HFF-Myc (cell line): ENCODE measurements around the gene CYP27B1.

Source experiments
- DNase-seq: peaks from one replicate; pipeline ENCODE4 v3.0.0-alpha.2; 2011; ENCODE audit warnings: low read depth; ENCODE audit errors: extremely low read depth
- H3K4me3 ChIP-seq: replicated peaks from 2 replicates; pipeline ENCODE4 v1.5.1; 2011; ENCODE audit warnings: low read depth, mild to moderate bottlenecking, control low read depth, low read length
- TF ChIP-seq, protein P1 (sequence below): IDR thresholded peaks from 2 replicates; pipeline ENCODE4 v1.5.1; 2012; ENCODE audit warnings: mild to moderate bottlenecking, low read depth, low read length, control low read depth; ENCODE audit errors: missing control alignments

CYP27B1 gene

DNA sequence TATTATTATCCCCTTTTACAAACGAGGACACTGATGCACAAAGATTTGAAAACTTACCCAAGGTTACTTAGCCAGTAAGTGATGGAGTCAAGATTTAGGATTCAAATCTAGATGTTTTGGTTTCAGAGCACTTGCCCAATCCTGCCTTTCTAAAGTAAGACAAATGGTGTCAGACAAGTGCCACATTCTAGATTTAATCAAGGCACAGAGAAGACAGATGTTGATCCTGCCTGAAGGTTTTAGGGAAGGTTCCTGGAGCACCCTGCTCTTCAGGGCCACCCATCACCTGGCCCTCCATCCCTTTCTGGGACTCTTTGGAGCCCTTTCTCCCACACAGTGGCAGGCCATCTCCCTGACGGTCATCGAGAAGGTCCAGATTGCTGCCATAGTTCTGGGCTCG lies 9.1 kb downstream of the CYP27B1 start:
- TF ChIP-seq, protein P1, sequence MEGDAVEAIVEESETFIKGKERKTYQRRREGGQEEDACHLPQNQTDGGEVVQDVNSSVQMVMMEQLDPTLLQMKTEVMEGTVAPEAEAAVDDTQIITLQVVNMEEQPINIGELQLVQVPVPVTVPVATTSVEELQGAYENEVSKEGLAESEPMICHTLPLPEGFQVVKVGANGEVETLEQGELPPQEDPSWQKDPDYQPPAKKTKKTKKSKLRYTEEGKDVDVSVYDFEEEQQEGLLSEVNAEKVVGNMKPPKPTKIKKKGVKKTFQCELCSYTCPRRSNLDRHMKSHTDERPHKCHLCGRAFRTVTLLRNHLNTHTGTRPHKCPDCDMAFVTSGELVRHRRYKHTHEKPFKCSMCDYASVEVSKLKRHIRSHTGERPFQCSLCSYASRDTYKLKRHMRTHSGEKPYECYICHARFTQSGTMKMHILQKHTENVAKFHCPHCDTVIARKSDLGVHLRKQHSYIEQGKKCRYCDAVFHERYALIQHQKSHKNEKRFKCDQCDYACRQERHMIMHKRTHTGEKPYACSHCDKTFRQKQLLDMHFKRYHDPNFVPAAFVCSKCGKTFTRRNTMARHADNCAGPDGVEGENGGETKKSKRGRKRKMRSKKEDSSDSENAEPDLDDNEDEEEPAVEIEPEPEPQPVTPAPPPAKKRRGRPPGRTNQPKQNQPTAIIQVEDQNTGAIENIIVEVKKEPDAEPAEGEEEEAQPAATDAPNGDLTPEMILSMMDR: no peak
- no peak overlapping the region for H3K4me3 ChIP-seq
- no peak for DNase-seq

DNA sequence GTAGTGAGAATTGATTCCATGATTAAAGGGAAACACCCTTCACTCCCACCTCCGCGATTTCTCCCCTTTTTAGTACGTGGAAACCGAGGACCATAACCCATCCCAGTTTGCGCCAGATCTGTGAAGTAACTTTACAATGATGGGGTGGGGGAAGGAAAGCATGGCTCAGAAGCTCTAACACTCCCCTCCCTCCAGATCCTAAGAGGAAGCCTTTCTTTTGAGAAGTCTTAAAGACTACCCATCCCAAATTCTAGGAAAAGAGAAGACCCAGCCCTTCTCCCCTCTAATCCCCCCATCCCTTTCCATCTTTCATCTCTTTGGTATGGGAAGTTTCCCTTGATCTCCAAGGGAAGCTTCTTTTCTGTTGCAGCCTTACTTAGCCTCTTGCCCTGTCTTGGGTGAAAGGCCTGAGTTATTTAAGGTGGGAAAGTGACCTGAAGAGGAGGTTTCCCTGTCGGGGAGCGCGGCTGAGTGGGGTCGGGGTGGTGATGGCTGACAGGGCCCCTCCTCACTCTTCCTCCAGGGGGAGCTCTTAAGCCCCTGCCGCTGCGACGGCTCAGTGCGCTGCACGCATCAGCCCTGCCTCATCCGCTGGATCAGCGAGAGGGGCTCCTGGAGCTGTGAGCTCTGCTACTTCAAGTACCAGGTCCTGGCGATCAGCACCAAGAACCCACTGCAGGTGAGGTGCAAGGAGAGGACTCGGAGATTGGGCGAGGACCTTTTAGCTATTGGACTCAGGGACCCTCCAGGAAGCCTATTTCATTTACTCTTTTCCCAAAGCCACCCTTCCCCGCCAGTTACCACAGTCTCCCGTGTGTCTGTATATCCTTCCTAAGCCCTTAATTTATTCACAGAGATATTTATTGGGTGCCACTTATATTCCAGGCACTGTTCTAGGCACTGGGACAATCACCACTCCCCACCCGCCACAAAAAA lies 10.2 kb downstream of the CYP27B1 start:
- H3K4me3 ChIP-seq: no peak overlapping the region; the same call in 1 of the 2 replicates
- no peak for DNase-seq
- TF ChIP-seq, protein P1: peak; percentile 61

DNA sequence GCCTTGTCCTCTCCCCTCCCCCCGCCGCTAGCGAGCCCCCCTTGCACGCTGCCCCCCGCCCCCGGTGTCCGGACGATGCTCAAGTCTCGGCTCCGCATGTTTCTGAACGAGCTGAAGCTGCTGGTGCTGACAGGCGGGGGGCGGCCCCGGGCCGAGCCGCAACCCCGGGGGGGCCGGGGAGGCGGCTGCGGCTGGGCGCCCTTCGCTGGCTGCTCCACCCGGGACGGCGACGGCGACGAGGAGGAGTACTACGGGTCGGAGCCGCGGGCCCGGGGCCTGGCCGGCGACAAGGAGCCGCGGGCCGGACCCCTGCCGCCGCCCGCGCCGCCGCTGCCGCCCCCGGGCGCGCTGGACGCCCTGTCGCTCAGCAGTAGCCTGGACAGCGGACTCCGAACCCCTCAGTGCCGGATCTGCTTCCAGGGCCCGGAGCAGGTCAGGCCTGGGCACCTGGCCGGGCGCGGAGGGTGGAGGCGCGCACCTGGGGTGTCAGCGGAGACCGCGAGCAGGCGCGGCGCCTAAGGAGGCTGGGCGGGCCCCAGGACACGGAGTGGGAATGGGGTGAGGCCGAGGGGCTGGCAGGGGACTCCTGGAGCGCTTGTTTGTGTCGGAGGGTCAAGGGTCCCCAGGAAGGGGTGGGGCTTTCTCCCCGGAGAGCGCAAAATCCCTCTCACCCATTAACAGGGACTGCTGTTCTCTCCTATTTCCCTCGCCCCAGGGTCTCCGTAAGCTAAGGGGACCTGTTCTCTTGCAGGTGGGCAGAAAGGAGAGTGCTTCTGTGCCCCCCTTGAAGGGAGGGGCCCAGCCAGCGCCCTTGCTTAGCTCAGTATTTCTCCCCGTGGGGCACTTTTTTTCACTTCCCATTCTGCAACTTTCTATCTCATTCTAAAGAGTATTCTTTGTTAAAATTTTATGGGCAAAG lies 11.2 kb downstream of the CYP27B1 start:
- TF ChIP-seq, protein P1: no peak
- H3K4me3 ChIP-seq: peak overlapping the region; percentile 47
- no peak for DNase-seq

DNA sequence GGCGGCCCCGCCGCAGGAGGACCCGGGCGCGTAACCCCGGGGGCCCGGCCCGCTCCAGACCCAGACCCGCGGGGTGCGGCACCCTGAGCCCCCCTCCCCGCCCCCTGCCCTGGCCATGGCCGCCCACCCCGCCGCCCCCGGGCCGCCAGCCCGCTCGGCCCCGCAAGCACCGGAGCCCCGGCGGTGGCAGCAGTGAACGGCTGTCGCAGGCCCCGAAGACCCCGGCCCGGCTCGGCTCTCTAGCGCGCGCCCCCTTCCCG lies 11.8 kb downstream of the CYP27B1 start:
- TF ChIP-seq, protein P1: no peak
- H3K4me3 ChIP-seq: peak overlapping the region; percentile 47
- no peak for DNase-seq

DNA sequence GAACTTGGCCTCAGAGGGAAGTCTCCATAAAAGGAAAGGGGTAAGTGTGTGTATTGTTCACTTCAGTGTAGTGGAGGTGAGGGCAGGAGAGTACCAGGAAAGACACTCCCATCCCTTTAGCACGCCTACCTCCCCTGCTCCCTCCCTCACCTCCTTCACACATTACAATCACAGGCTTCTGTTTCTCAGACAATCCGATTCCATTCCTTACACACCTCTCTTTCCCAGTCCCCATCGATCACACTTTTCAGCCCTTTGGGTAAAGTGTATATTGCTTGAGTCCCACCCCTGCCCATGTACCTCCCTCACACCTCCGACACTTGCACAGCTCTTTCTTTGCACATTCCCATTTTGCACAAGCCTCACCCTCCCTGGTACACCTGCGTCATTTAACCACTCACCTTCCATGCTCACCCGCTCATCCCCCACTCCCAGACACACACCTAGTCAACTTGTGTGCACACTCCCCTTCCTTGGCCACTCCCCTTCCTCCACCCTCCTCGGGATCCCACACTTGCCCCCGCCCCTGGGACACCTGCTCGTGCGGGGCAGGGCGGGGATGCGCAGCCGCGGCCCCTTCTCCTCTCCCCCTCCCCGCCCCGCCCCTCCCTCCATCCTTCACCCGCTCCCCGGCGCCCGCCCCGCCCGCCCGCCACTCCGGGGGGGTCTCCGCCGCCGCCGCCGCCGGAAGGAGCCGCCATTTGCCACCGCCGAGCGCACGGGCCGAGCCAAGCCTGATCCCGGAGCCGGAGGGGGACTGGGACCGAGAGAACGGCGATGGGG lies 12.3 kb downstream of the CYP27B1 start, which contains the start of gene MARCHF9:
TSS of gene MARCHF9 (plus strand) at position 693 of the 783 bp plus-strand sequence. CDS start 426 bp downstream, outside the sequence.
- DNase-seq: no peak
- TF ChIP-seq, protein P1: no peak
- H3K4me3 ChIP-seq: peak within 1 kb of the TSS; percentile 47

DNA sequence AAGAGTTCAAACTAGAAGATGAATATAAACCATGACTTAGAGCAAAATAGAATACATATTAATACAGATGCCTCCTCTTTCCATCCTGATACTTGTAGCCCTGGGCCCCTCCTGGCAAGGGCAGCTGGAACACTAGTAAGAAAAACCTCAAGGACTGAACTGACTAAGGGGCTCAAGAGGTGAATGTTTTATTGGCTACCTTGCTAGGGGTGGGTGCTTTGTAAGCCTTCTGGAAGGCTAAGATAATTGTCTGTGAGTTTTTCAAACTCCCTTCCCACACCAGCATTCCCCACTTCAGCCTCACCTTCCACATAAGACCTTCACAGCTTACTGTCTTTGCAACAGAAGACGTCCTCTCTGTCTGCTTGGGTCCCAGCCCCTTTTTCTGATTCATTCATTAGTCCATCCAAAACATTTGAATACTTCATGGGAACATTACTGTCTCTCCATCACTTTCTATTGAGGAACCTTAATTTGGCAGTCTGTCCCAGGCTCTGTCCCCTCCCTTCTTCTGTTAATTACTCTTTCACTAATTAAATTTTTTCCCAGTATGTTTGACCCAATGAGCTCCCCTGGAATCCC lies 13.0 kb downstream of the CYP27B1 start:
- H3K4me3 ChIP-seq: no peak overlapping the region
- TF ChIP-seq, protein P1: no peak
- no peak for DNase-seq
